Measurements from ENCODE around the gene SAMHD1. TPM values are rescaled to one million over a fixed set of nuclear protein-coding genes. Genes with fewer than 3 reads are reported as not detected.

The SAMHD1 gene
- total and polyA plus RNA-seq, 9 of the 15 experiments (the other 6 are each of a cell fraction or from before 2014, with no cell fraction given): 6.8 to 20.4 (median 14.8) TPM

DNA sequence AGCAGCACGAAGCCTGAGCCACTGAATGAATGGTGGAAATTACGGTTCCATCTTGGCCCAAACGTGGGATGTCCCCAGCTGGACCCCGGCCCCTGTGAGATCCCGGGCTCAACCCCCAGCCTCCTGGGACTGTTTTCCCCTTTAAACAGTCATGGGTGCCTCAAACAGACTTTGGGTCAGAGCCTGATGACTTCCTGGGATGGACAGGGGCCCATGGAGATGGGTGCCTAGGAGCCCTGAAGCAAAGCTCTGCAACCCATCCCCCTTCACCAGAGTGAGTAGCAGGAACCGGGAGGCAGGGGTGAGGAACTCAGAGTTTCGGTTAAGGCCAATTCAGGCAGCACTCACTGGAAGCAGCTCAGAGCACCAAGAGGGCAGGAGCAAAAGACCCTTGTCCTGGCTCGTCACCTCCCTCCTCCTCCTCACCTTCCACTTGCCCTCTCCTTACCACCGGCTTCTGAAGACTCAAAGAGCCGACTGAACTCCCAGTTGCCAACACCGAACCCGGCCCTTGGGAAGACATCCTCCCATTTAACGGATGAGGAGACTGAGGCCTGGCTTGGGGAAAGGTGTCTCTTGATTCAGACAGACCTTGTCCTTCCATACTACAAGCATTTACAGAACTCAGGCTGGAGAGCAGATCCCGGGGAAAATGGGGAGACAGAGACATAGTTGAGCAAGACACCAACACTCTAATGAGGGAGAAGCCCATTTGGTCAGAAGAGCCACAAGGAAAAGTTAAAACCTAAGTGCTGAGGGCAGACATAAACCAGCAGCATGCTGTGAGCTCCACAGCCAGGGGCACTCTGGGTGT, 90.5 kb downstream of the SAMHD1 start (continued):
- no peak for TF ChIP-seq YY1 (IDR thresholded peaks at IDR 0.05; ENCODE audit: borderline replicate concordance in 1 of 3, control insufficient read depth in 1 of 3, extremely low read depth in 1 of 3, insufficient read depth in 3 of 3, insufficient read length in 1 of 3, insufficient replicate concordance in 2 of 3, low read depth in 1 of 3, low read length in 2 of 3)
- peak in 1 of 2 experiments; percentile 55; a peak in 2 of 3 replicates for TF ChIP-seq CBX3 (IDR thresholded peaks at IDR 0.05; ENCODE audit: borderline replicate concordance in 1 of 2, low read length in 2 of 2)
- TF ChIP-seq RBM25 (IDR thresholded peaks at IDR 0.05; ENCODE audit: low read depth, low read length, severe bottlenecking): peak; percentile 98
- peak; percentile 91 to 94 for TF ChIP-seq KDM1A (IDR thresholded peaks at IDR 0.05)
- TF ChIP-seq ESRRA (IDR thresholded peaks at IDR 0.05; ENCODE audit: borderline replicate concordance, low read depth): peak; percentile 18; the same call in 1 of the 2 replicates
- TF ChIP-seq BCOR (IDR thresholded peaks at IDR 0.05): peak; percentile 99

GRCh38 chr20:36860339-36860738, 91.2 kb downstream of the SAMHD1 start:
- Histone ChIP-seq H3K27ac (ENCODE audit: extremely low read depth, low read depth, low read length) (peak overlapping the region; percentile 76; the same call in 1 of the 3 replicates), H3K79me2 (ENCODE audit: control insufficient read depth, insufficient read depth, low read length) (peaks cover 79% of the 10 kb centered on the region), H2AFZ (ENCODE audit: low read depth, low read length) (no peak overlapping the region), H3K4me3 (0 out of 2 replicates have a peak overlapping the region, but pooled peaks have one; percentile 75), H3K36me3 (ENCODE audit: control insufficient read depth, insufficient read depth, low read length) (peaks cover 46% of the 10 kb centered on the region), H3K9me1 (ENCODE audit: control insufficient read depth, insufficient read depth, low read length) (no peaks in the 10 kb centered on the region), H3K4me1 (replicated peaks in 1 of 2; ENCODE audit: control insufficient read depth in 2 of 2, insufficient read depth in 2 of 2, low read length in 2 of 2) (peaks cover 36 to 56% of the 10 kb centered on the region in 2 experiments), H3K9me3 (replicated peaks; ENCODE audit: control insufficient read depth, insufficient read depth, low read depth, low read length) (no peaks in the 10 kb centered on the region), H3K27me3 (ENCODE audit: control insufficient read depth in 2 of 2, insufficient read depth in 2 of 2, low read length in 2 of 2) (no peaks in the 10 kb centered on the region), H3K9ac (ENCODE audit: insufficient read depth in 1 of 2, low read depth in 2 of 2, low read length in 2 of 2) (peak overlapping the region; percentile 53 to 67; a peak in 2 of 4 replicates), H3K4me2 (ENCODE audit: insufficient read depth, low read length) (peak overlapping the region; percentile 89), H4K20me1 (replicated peaks; ENCODE audit: control insufficient read depth, insufficient read depth, low read length) (0 out of 2 replicates have a peak, but pooled peaks cover 9% of the 10 kb centered on the region)
- in situ Hi-C loops (cut with MboI) (no loop called here), intact Hi-C loops (cut with micrococcal nuclease) (loop anchor here (5.0 kb wide), 1 partner anchor 88 kb away; the partner anchor contains the start of gene DSN1)
- POLR2A ChIA-PET: interaction anchor here (0.6 to 10.6 kb wide), 4 partner anchors 13 to 375 kb away, joined by 3 to 65 read pairs (median 5); no protein-coding TSS in a partner anchor
- WGBS (ENCODE audit: insufficient coverage, low coverage, missing lambda C conversion rate): 69% methylated on average over 5 of the region's 5 CpGs
- FAIRE-seq (peak; percentile 54), DNase-seq (ENCODE audit: extremely low read depth in 1 of 4, low spot score in 3 of 4) (no peak), ATAC-seq (no peak)
- BruUV-seq (replicated peaks): no TSS peak
- CTCF ChIA-PET (ENCODE audit: low intra/inter-chr PET ratio): interaction anchor here (0.7 kb wide), 1 partner anchor 354 kb away, joined by 3 read pairs; no protein-coding TSS in a partner anchor
- TF ChIP-seq ZNF41 (CRISPR knock-in tag; conservative IDR thresholded peaks at IDR 0.05) (no peak), HDAC1 (IDR thresholded peaks at IDR 0.05) (no peak), NBN (IDR thresholded peaks at IDR 0.05; ENCODE audit: low read depth) (no peak), RCOR1 (IDR thresholded peaks at IDR 0.05; ENCODE audit: borderline replicate concordance in 1 of 2, low read depth in 2 of 2, low read length in 2 of 2) (no peak), CBX3 (IDR thresholded peaks at IDR 0.05; ENCODE audit: borderline replicate concordance in 1 of 2, low read length in 2 of 2) (no peak), ZNF347 (CRISPR knock-in tag; IDR thresholded peaks at IDR 0.05; ENCODE audit: low read depth) (no peak), ZNF217 (CRISPR knock-in tag; IDR thresholded peaks at IDR 0.05) (no peak), CREM (IDR thresholded peaks at IDR 0.05; ENCODE audit: low read depth) (no peak), ZHX1 (conservative IDR thresholded peaks at IDR 0.05; ENCODE audit: low read length) (no peak)
- TF ChIP-seq, protein P1, sequence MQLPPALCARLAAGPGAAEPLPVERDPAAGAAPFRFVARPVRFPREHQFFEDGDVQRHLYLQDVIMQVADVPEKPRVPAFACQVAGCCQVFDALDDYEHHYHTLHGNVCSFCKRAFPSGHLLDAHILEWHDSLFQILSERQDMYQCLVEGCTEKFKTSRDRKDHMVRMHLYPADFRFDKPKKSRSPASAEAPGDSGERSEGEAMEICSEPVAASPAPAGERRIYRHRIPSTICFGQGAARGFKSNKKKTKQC (CRISPR knock-in tag; IDR thresholded peaks at IDR 0.05): no peak

Measured in K562 (cell line).